GM11168 (cell line): Measurements from ENCODE around the gene SLC16A2.

Source experiments
- in situ Hi-C: fragments of 300-500 bp; cut with MboI; formaldehyde crosslinking; loops from one replicate; pipeline ENCODE4 v1.12.0; 2022; ENCODE audit warnings: low sequenced_read_pairs; ENCODE audit not compliant: unreplicated experiment

The SLC16A2 gene

DNA sequence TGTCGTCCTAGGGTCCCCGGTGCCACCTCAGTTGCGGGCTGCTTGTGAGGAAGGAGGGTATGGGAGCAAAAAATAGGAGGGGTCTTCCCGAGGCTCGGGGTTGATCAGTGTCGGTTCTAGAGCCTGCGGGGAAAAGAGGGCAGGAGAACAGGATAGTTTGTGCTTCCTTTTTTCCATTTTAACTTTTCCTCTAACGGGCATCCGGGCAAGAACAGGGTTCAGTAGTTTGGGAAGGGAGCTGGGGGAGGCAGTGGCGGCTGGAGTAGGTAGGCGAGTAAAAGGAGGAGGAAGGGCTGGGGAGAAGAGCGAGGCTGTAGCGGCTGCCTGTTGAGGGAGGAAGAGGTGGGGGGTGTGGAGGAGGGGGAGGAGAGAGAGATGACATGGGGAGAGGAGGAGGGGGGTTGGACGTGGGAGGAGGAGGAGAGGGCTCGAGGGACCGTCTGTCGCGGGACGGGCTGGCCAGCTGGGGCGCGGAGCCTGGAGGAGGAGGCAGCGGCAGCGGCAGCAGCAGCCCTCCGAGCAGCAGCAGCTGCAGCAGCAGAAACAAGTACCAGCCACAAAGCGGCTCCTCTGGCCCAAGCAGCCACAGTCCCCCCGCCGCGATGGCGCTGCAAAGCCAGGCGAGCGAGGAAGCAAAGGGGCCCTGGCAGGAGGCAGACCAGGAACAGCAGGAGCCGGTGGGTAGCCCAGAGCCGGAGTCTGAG lies at the start of gene SLC16A2:
SLC16A2 (plus strand) TSS at position 458 of the 704 bp plus-strand sequence; CDS start at position 603, 145 bp downstream.
- in situ Hi-C loops: no loop called here

DNA sequence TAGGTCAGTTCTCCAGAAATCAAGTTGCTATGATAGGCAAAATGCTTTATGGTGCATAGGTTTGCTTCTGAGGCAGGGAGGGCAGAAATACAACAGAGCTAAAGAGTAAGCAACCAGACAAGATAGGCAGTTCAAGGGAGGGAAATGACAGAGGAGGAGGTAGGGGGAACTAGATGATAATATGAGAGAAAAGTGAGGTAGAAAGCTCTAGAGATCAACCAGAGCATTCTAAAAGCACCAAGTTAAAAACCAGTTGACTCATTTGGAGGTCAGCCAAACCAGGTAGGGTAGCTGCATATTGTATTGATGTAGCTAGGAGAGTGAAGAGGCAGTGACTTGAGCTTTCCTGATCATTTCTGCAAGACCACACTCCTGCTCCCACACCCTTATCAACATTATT lies 49.0 kb upstream of the SLC16A2 start:
- in situ Hi-C loops: no loop called here

DNA sequence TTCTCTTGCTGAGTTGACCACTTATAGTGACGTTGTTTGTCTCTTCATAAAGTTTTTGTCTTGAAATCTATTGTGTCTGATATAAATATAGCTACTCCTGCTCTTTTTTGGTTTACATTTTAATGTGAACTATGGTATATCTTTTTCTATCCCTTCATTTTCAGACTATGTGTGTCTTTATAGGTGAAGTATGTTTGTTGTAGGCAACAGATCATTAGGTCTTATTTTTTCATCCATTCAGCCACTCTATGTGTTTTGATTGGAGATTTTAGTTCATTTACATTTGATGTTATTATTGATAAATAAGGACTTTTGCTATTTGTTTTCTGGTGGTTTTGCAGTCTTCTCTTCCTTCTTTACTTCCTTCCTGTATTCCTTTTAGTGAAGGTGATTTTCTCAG lies 44.0 kb upstream of the SLC16A2 start:
- in situ Hi-C loops: no loop called here

DNA sequence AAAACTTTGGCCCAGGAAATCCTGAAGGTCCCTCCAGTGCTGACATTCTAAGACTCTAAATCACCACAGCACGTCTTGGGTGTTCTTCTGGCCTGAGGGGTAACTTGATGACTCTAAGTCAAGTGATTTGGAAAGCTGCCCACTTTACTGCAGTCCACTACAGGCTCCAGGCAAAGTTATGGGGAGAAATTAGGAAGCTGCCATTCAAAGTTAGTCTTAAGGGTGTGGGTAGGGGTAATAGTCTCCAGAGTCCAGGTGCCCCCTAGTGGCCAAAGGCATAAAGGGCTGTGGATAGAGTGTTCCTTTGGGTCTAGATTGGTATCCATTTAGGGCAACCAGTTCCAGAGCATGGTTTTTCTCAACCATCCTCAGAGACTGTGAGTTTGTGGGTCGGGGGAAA lies 38.7 kb upstream of the SLC16A2 start:
- in situ Hi-C loops: no loop called here

DNA sequence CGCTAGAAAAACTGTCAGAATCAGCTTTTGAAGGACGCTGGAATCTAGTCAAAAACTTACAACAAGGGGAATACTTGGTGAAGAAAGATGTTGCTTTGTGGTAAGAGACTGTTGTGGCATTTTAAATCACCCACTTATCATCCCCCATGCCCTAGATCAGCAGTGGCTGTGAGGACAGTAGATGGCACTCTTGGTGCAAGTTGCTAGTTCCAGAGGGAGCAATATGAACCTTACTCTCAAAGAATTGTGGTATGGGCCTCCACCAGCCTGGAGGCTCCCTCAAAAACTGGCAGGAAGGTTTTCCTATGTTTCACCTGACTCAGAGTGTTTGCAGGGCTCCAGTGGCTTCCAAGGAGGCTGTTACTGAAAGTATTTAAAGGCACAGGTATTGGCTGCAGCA lies 37.7 kb upstream of the SLC16A2 start:
- in situ Hi-C loops: no loop called here

DNA sequence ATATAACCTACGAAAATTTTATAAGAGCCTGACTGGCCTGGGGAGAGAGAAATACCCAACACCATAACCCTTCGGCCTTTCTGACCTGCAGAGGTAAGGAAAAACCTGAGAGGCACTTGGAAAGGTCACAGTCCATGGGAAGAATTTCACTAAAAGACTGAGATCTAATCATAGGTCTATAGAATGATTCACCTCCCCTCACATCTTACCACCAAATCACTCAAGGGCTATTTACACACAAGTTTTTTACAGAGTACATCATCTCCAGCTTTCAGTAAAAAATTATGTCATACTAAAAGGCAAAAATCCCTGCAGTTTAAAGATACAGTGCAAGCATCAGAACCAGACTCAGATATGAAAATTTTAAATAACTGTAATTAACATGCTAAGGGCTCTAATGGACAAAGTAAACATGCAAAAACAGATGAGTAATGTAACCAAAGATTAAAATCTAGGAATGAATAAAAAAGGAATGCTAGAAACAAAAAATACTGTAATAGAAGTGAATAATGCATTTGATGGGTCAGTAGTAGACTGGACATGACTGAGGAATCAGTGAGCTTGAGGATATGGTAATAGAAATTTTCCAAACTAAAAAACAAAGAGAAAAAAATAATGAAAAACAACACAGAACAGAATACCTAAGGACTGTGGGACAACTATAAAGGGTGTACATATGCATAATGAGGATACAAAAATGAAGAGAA lies 32.1 kb upstream of the SLC16A2 start:
- in situ Hi-C loops: no loop called here

DNA sequence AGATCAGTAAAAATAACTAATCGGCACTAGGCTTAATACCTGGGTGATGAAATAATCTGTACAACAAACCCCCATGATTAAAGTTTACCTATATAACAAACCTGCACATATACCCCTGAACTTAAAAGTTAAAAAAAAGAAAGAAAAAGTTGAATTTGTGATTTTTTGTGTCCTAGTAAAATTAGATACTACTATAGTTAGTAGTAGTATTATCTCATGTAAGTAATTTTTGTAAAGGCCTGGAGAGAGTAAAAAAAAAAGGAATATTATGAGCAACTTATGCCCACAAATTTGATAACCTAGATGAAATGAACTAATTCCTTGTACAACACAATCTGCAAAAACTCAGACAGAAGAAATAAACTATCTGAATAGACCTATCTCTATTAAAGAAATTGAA lies 25.7 kb upstream of the SLC16A2 start:
- in situ Hi-C loops: no loop called here

DNA sequence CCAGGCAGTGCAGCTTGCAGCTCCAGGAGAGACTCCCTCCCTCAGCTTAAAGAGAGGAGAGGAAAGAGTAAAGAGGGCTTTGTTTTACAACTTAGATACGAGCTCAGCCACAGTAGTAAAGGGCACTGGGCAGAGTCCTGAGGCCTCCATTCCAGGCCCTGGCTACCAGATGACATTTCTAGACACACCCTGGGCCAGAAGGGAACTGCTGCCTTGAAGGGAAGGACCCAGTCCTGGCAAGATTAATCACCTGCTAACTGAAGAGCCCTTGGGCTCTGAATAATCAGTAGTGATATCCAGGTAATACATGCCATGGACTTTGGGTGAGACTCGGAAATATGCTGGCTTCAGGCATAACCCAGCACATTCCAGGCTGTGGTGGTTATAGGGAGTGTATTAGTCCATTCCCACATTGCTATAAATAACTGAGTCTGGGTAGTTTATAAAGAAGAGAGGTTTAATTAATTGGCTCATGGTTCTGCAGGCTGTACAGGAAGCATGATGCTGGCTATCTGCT lies 15.3 kb upstream of the SLC16A2 start:
- in situ Hi-C loops: no loop called here

DNA sequence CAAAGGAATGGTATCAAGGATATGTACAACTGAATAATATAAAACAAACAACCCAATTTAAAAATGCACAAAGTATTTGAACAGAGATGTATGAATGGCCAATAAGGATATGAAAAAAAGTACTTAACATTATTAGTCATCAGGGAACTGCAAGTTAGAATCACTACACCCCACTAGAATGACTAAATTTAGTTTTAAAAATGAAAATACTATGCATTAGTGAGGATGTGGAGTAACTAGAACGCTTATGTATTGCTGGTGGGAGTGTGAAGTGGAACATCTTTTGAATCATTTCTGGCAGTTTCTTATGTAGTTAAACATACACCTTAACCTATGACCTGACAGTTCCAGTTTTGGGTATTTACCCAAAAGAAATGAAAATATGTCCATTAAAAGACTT lies 13.0 kb upstream of the SLC16A2 start:
- in situ Hi-C loops: no loop called here

DNA sequence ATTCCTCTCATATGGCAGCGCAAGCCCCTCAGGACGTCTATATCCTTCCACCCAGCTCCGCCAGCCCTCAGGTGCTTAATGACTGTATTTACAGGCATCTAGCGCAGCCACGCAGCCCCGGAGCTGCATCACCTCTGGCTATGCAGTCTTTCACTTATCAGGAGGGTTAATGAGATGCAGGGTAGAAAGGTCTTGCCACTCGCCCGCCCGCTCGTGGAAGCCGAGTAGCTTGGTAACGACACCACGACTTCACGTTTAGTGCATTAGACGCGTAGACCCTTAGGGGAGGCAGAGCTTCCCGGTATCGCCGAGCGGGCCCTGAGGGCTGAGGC lies 1.5 kb upstream of the SLC16A2 start:
- in situ Hi-C loops: no loop called here

DNA sequence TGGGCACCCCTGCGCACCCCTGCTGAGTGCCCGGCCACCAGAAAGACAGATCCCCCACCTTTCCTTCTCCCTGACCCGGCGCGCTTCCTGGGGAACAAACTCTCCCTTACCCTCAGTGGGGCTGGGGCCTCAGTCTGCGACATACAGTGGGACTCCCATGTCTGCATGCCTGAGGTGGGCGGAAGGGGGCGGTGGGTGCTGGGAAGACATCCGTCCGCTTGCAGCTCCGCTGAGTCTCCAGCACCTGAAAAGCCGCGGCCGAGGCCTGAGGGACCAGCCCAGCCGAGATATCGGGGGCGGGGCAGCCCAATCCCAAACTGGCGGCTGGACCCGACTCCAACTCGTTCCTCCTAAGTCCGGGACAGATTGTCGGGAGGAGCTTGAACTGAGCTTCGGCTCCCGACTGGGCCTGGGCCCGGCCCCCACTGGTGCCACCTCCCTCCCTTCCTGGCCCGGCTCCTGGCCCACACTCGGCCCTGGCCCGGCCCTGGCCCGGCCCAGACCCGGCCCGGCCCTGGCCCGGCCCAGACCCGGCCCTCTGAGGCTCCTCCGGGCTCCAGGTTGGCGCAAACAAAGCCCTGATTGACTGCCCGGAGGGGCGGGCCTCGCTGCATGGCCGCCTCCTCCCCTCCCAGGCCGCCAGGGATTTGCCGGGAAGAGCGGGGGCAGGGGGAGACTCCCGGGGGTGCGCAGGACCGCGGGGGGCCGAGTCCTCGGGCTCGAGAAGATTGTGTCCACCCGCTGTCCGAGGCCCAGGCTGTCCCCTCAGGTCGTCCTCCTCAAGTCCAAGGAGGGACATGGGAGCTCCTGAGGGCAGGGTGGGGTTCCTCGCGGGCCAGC lies 877 bp upstream of the SLC16A2 start:
- in situ Hi-C loops: no loop called here

DNA sequence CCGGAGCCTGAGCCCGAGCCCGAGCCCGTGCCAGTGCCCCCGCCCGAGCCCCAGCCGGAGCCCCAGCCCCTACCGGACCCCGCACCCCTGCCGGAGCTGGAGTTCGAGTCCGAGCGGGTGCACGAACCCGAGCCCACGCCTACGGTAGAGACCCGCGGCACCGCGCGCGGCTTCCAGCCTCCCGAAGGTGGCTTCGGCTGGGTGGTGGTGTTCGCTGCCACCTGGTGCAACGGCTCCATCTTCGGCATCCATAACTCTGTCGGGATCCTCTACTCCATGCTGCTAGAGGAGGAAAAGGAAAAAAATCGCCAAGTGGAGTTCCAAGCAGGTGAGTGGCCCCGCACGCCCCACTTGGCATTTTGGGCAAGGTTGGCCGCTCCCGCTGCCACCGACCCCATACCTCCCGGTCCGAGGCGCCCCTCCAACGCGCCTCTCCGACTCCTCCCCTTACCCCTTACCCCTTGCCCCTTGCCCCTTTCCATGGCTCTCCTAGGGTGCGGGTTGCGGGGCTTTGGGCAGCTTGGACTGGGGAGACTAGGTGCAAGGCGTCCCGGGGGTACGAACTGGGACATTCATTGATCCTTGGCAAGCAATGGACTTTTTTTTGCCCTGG lies 553 bp downstream of the SLC16A2 start:
- in situ Hi-C loops: no loop called here

DNA sequence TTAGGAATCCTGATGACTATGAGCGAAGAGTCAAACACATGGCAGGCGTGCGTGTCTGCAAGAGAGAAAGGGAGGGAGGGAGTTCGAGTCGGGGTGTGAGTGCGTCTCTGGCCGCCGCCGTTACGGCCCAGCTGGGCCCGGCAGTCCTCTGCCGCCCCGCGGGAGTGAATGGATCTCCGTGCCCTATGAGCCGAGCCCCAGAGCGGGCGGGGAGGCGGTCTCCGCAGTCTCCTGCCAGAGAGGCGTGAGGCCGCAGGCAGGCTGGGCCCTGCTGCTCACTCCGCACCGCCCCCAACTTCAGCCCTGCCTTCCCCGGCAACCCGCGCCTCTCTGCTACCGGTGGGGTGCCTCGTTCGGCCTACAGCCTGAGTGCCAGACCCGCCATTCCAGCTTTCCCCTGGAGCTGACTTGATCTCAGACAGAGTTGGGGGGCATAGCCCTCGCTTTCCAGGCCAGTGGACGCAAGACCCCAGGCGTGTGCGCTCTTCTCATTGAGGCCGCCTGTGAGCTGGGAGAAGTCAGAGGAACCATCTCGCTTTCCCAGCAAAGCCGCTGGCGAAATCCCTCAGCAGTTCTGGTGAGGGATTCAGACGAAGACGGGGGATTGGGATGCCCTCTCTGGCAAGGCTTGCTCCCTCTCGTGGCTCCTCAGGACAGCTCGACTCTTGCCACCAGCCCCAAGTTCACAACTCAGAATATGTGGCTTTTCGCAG lies 1.4 kb downstream of the SLC16A2 start:
- in situ Hi-C loops: no loop called here

DNA sequence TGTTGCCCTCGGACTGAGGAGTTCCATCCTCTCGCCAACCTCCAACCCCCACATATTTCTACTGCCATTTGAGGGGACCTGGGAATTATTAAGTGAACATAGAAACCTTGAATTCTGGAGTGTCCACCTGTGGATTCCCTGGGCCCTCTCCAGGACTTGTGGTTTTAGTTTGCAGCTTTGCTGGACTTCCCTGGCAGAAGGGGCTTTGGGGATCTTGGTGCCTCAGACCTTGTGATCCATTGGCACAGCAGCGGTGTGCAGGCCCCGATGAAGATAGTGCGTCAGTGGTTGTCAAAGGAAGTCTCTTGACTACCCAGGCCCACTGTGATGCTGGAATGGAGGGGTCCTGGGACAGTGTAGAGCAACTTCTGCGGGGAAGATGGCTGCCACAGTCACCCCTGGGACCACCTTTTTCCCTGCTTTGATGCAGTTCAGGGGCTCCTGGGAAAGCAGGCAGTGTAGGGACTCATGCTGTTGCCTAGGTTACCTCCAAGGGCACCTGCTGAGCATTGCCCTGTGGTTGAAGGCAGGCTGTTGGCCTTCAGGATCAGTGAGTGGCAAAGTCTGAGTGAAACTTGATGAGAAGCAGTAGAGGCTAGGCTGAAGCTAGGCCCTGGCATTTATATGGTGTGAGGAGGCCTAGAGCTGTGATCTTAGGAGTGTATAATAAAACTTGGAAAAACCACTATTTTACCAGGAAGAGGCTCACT lies 2.2 kb downstream of the SLC16A2 start:
- in situ Hi-C loops: no loop called here

DNA sequence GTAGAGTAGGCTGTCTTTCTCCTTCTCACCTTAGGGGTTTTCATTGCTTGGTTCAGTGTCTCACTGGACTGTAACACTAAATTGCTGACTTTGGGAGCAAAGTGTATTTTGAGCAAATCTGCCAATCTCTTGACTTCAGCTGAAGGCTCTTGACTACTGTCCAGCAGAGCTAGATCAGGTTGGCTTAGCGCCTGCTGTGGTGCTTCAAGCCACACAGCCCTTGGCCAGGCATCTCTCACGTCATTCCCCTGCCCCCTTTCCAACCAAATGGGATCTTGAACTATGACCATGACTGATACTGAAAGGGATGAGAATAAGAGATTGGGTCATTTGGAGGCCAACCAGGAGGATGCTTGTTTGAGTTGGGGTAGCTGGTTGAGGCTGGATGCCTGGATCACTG lies 4.8 kb downstream of the SLC16A2 start:
- in situ Hi-C loops: no loop called here

DNA sequence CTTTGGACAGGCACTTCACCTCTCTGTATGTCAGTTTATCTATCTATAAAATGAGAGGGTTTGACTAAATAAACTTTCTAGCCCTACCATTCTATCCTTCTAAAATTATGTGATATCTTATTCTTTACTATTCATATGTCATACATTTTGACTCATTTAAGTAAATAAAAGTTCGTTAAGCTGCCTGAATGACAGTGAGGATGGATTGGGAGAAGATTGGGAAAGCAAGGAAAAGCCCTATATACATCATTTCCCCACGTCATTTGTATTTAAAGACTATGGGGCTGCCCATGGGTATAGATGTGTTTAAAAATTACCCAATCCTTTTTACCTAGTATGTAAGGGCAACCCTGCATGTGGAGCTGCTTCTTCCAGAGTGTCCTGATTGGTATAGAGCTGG lies 5.3 kb downstream of the SLC16A2 start:
- in situ Hi-C loops: no loop called here

DNA sequence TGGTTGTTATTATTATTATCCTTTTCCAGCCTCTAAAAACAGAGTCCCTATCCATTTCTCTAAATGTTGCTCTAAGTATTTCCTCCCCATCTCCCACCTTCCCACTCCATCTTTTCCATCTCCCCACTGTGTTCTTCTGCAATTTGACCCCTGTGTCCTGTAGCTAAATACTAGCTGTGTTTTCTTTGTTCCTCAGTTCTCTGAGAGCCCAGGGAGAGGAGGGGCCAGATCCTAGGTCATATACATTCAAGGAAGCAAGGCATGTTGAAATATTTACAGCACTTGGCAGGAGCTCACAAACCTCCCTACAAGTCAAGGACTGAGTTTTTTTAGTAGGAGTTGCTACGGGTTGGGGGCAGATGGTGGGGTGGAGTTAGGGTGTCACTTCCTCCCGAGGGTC lies 10.5 kb downstream of the SLC16A2 start:
- in situ Hi-C loops: no loop called here

DNA sequence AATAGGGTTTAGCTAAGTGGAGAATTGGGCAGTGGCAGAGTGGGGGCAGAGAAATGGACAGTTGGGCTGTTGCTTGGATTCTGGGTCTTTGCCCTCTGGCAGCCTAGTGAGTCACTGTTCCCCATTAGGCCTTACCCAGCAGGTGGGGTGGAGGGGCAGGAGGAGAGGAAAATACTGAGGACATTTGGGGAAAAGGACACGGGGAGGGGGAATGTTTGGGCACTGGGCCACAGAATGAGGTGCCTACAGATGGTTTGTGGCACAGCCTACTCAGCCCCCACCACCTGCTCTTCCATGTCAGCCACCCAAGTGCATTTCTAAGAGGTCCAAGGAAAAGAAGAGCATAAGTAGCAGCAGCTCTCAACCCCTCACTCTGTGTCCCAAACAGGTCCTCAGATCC lies 13.0 kb downstream of the SLC16A2 start:
- in situ Hi-C loops: no loop called here

DNA sequence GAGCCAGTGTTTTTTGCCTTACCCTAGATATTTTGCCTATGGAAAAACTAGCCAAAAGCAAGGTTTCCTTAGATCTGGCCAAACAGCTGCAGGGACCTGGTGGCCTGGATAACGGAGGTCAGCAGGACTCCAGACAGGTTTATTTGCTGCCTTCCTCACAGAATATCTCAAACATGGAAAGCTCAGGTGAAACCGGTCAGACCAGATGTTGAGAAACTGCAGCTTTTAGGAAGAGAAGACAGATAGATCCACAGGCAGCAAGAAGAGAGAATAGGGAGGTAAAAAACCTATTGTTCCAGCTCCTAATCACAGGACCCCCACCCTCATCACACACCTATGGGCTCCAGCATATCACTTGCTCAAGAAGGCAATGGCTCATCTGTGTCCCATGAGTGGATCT lies 16.2 kb downstream of the SLC16A2 start:
- in situ Hi-C loops: no loop called here
